Nephron progenitor cell (in vitro differentiated cells): ENCODE results near the gene NRG3.

Source experiments
- DNase-seq: peaks from one replicate; pipeline ENCODE4 v3.0.0; 2021
- H3K27ac Mint-ChIP-seq: 2 replicates; pipeline ENCODE4 v1.8.0; 2021; ENCODE audit warnings: mild to moderate bottlenecking, moderate library complexity, mixed read lengths
- H3K27me3 Mint-ChIP-seq: 2 replicates; pipeline ENCODE4 v1.8.0; 2021; ENCODE audit warnings: mild to moderate bottlenecking, low read depth, mixed read lengths; ENCODE audit not compliant: poor library complexity
- H3K36me3 Mint-ChIP-seq: 2 replicates; pipeline ENCODE4 v1.8.0; 2021; ENCODE audit warnings: low read depth, mixed read lengths
- H3K4me1 Mint-ChIP-seq: 2 replicates; pipeline ENCODE4 v1.8.0; 2021; ENCODE audit warnings: mixed read lengths
- H3K4me3 Mint-ChIP-seq: 2 replicates; pipeline ENCODE4 v1.8.0; 2021; ENCODE audit warnings: mild to moderate bottlenecking, moderate library complexity, mixed read lengths
- H3K9me3 Mint-ChIP-seq: 2 replicates; pipeline ENCODE4 v1.8.0; 2021; ENCODE audit warnings: mild to moderate bottlenecking, moderate library complexity, mixed read lengths
- CTCF ChIP-seq: fragments of 200-600 bp; sonication (generic); IDR thresholded peaks from 2 replicates; pipeline ENCODE4 v1.5.0; 2021; ENCODE audit warnings: antibody characterized with exemption

The NRG3 gene

GRCh38 chr10:82463614-82464013 lies 588.6 kb downstream of the NRG3 start:
- H3K4me1 Mint-ChIP-seq = peaks cover 27% of the 10 kb centered on the region
- no peak for TF ChIP-seq CTCF
- H3K4me3 Mint-ChIP-seq = no peak overlapping the region

GRCh38 chr10:82464191-82464818 lies 589.3 kb downstream of the NRG3 start:
- Mint-ChIP-seq H3K27ac (no peak overlapping the region), H3K9me3 (no peaks in the 10 kb centered on the region), H3K4me3 (no peak overlapping the region), H3K27me3 (peaks cover 6% of the 10 kb centered on the region), H3K36me3 (no peaks in the 10 kb centered on the region), H3K4me1 (peaks cover 33% of the 10 kb centered on the region)
- TF ChIP-seq CTCF = no peak
- DNase-seq = no peak

More at GRCh38 chr10:82463614-82464013, 588.6 kb downstream of the NRG3 start:
- no peak overlapping the region for H3K27ac Mint-ChIP-seq
- DNase-seq = no peak
- peaks cover 6% of the 10 kb centered on the region for H3K27me3 Mint-ChIP-seq
- no peaks in the 10 kb centered on the region for H3K9me3 Mint-ChIP-seq
- no peaks in the 10 kb centered on the region for H3K36me3 Mint-ChIP-seq

GRCh38 chr10:82464966-82465365 lies 590.0 kb downstream of the NRG3 start:
- Mint-ChIP-seq H3K4me3 (no peak overlapping the region), H3K36me3 (no peaks in the 10 kb centered on the region), H3K27ac (no peak overlapping the region), H3K4me1 (peaks cover 35% of the 10 kb centered on the region), H3K9me3 (no peaks in the 10 kb centered on the region), H3K27me3 (peaks cover 6% of the 10 kb centered on the region)
- TF ChIP-seq CTCF = no peak
- no peak for DNase-seq

GRCh38 chr10:82468453-82468852 lies 593.5 kb downstream of the NRG3 start:
- H3K4me3 Mint-ChIP-seq = no peak overlapping the region
- H3K27me3 Mint-ChIP-seq = peaks cover 6% of the 10 kb centered on the region

GRCh38 chr10:82472406-82473335 lies 597.7 kb downstream of the NRG3 start:
- no peak for DNase-seq
- Mint-ChIP-seq H3K27me3 (peaks cover 3% of the 10 kb centered on the region), H3K4me3 (no peak overlapping the region), H3K4me1 (peaks cover 15% of the 10 kb centered on the region), H3K9me3 (peaks cover 7% of the 10 kb centered on the region), H3K36me3 (no peaks in the 10 kb centered on the region), H3K27ac (no peak overlapping the region)
- TF ChIP-seq CTCF = no peak

More at GRCh38 chr10:82468453-82468852, 593.5 kb downstream of the NRG3 start:
- no peak for DNase-seq
- Mint-ChIP-seq H3K4me1 (peaks cover 35% of the 10 kb centered on the region), H3K9me3 (no peaks in the 10 kb centered on the region), H3K27ac (peak overlapping the region; percentile 21), H3K36me3 (no peaks in the 10 kb centered on the region)
- TF ChIP-seq CTCF = no peak
